HG02798 (cell line): ENCODE data around the gene NRAP.

Experiments used
- ATAC-seq: cut with Tn5 transposase; IDR thresholded peaks from one replicate; pipeline ENCODE4 v1.9.1; 2021; ENCODE audit warnings: mild to moderate bottlenecking; ENCODE audit not compliant: unreplicated experiment, poor library complexity

The NRAP gene

DNA sequence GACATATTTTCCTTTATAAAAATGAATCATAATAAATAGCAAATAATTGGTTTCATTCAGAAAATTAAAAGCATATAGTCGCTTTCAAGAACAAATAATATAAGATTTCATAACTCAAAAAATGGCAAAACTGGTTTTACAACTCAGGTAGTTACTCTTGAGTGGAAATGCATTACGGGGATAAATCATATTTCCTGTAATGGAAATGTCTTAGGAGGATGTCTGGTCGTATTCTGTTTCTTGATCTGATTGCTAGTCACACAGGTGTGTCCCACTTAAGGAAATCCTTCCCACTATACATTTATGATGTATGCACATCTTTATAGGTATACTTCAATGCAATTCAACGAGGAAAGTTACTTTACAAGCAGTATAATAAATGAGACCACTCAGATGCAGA is 20.7 kb downstream of the NRAP start:
- no peak for ATAC-seq

- ATAC-seq: no peak
Observed at GRCh38 chr10:113641702-113642101, 22.1 kb downstream of the NRAP start.

GRCh38 chr10:113639966-113640365 is 23.9 kb downstream of the NRAP start:
- ATAC-seq: no peak

GRCh38 chr10:113631684-113632367 is 32.0 kb downstream of the NRAP start:
- no peak for ATAC-seq

DNA sequence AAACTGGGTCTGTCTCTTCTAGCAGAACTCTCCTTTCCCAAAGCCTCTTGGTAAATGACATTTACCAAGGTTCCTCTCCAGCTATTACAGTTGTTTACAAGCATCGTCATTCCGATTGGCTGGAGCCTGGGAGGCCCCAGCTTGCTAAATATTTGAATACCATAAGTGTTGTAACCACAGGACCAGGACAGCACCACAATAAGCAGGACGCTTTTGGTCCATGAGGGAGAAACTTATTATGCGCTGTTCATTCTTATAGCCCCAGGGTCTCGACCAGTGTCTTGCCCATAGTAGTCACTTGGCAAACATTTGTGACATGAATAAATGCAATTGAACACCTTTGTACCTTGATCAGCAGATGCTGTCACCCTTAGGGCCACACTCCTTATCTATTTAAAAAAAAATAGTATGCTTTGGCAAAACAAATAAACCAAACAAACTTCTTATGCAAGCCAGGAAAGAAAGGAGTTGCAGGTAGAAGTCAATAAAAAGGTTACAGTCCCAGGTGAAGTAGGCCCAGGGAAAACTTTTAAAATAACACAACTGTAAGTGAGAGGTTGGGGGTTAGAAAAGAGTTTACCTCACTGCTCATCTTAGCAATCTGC is 32.8 kb downstream of the NRAP start:
- no peak for ATAC-seq

DNA sequence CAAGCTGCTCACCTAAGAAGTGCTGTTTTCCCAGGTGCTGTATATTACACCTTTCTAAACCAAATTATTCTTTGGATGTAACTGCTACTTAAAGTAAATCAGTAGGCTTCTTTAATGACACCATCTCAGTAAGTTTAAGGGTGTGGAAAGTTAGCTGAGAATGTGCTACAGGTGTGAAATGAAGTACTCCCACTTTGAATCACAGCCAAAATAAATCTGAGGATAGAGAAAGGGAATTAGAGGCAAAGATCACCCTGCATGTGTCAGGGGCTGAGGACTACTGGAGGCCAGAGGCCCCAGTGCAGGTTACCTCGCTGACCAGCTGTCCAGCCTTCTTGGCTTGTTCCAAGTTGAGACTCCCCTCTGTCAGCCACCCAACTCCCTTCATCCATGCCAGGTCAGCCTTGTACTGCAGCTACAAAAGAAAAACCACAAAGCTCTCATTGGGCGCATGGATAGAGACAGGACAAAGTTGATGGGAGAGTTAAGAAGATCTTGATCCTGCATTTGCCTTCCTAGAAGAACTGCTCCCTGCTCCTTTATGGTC is 35.2 kb downstream of the NRAP start:
- no peak for ATAC-seq

GRCh38 chr10:113627836-113628235 is 36.0 kb downstream of the NRAP start:
- no peak for ATAC-seq

GRCh38 chr10:113626809-113627355 is 37.0 kb downstream of the NRAP start:
- ATAC-seq: no peak

DNA sequence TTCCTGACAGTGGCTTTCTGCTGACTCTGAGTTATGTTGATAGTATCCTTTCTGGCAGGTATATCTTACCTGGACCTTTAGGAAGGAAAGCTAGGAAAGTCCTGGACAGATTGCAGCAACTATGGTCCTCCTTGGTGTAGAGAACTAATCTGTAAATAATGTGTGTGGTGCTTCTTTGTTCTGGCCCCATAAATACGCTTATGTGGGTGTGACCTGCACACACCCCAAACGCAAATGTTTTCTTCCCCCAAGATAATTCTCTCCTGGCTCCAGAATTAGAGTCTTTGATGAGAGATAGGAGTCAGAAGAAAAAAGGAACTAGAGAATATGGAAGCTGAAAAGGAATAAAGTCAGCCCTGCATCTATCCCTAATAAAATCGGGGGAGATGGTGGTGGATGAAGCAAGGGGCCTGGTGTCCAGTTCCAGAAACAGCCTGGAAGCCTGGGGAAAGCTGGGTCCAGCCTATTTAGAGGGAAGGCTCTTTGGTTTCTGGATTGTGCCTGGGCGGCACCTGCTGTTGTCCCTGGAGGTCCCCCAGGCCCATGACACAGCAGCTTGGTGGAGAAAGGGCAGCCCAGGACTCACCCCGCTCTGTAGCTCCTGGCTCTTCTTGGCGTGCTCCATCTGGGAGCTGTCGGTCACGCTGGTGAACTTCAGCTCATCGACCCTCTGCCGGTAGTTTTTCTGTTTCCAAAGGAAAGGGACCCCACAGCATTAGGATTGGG is 38.2 kb downstream of the NRAP start:
- no peak for ATAC-seq

DNA sequence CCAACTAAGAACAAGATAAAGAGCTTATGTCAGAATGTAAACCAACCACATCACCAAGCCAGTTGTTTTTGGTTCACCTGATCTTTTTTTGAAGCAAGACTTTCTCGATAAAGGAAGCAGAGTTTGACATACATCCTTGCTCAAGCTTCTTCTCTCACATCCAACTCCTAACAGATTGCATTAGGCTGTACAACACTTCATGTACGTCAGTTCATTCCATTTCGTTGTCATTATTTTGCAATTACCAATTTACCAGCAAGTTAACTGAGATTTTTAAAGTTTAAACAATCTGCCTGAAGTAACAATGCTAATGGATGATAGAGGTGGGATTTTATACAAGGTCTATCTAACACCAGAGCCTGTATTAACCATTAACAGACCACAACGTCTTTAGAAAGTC is 41.0 kb downstream of the NRAP start:
- no peak for ATAC-seq

DNA sequence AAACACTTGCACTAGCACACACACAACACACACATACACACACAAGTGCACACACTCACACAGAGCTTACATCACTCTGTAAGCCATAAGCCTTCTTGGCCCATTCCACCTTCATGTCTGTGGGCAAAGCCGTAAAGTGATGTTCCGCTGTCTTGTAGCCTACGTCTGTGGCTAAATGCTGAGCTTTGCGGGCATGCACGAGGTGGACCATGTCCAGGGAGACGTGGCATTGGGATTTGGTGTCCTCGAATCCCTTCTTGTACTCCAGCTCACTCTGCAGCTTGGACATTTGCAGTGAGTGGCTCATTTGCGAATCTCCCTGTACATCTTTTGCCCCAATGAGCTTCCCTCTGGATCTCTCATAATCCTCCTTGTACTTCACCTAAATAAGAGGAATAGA is 42.0 kb downstream of the NRAP start:
- no peak for ATAC-seq

- ATAC-seq: no peak
Observed at GRCh38 chr10:113620936-113621335, 42.9 kb downstream of the NRAP start.

GRCh38 chr10:113620511-113620910 is 43.3 kb downstream of the NRAP start:
- ATAC-seq: no peak

DNA sequence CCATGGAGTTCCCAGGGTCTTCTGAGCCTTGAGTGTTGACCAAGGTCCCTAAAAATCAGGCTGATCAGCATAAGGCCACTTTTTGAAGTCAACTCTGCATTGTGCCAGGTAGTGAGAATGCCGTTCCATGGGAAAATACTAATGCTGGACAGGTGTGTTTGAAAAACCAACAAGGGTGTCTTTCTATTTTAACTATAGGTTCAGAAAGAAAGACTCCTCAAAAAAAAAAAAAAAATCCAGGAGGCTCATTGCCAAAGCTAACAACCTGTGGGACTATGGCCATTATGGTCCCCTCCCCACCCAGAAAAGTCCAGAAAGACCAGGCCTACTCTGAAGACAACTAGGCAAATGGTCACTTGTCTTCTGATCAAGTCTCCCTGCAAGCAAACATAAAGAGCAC is 44.4 kb downstream of the NRAP start:
- ATAC-seq: no peak

- ATAC-seq: no peak
Observed at GRCh38 chr10:113618338-113618737, 45.5 kb downstream of the NRAP start.

- no peak for ATAC-seq
Observed at GRCh38 chr10:113617086-113617485, 46.8 kb downstream of the NRAP start.

DNA sequence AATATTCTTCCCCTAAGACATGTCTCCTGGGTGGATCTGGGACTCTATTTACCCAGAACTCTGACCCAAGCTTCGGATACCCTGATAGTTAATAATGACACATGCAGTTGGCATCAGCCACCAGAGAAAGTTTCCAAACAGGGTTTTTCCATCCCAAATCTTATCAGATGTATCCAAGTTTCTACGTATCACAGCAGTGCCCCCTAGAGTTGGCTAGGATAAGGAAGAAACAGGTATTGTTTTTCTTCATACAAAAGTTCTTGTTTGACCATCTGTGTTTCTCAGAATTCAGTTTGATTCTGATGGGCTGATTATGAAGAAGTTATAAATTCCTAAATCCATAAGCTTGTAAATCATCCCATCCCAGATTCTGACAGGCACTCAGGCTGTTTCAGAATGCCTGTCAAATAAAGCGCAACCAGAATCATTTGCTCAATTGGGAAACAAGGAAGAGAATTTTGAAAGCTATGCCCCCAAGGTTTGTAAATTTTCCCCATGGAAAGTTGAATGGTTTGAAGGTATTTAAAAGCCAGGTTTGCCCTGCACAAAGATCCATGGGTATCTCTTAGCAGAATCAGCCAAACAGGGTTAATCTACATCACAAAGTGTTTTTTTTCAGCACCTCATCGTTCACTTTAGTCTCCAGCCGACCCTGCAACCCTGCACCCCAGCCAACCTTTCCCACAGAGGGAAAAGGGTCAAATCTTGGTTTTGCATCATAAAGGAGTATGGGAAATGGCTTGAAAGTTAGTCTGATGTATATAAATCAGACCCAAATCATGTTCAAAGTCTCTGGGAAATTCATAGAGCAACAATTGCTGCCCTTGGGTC is 47.4 kb downstream of the NRAP start:
- ATAC-seq: no peak

- ATAC-seq: no peak
Observed at GRCh38 chr10:113613977-113614690, 49.7 kb downstream of the NRAP start.

DNA sequence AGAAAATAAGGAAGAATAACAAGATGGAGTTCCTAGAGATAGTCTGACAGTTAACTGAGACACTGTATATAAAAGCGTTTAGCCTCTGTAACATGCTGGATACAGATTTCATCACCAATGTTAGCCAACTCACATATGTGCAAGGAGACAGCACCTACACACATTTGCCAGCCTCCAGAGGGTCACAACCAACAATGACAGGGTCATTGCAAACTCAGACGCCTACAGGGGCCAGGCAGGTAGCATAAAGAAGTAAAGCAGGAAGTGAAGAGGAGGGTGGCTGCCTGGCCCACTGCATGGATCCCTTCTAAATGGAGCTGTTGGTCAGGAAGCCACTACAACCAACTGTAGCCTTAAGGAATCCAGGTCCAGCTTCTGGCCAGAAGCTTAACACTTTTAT is 50.4 kb downstream of the NRAP start:
- no peak for ATAC-seq

GRCh38 chr10:113612154-113612553 is 51.7 kb downstream of the NRAP start:
- ATAC-seq: no peak
